ENCODE measurements around the gene WDR26.

Gene WDR26

GRCh38 chr1:224432146-224432545, 2.5 kb downstream of the WDR26 start:
- no peak overlapping the region; the same call in 1 of the 2 replicates for H3K27ac ChIP-seq (ENCODE audit: low read length)
- H3K27me3 ChIP-seq (ENCODE audit: insufficient read depth, low read length, poor library complexity): no peaks in the 10 kb centered on the region
- peak overlapping the region in 1 of 2 experiments; percentile 90; a peak in 3 of 4 replicates for H3K4me3 ChIP-seq (ENCODE audit: low read depth in 1 of 2, low read length in 2 of 2)
- TF ChIP-seq, protein P1, sequence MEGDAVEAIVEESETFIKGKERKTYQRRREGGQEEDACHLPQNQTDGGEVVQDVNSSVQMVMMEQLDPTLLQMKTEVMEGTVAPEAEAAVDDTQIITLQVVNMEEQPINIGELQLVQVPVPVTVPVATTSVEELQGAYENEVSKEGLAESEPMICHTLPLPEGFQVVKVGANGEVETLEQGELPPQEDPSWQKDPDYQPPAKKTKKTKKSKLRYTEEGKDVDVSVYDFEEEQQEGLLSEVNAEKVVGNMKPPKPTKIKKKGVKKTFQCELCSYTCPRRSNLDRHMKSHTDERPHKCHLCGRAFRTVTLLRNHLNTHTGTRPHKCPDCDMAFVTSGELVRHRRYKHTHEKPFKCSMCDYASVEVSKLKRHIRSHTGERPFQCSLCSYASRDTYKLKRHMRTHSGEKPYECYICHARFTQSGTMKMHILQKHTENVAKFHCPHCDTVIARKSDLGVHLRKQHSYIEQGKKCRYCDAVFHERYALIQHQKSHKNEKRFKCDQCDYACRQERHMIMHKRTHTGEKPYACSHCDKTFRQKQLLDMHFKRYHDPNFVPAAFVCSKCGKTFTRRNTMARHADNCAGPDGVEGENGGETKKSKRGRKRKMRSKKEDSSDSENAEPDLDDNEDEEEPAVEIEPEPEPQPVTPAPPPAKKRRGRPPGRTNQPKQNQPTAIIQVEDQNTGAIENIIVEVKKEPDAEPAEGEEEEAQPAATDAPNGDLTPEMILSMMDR (IDR thresholded peaks at IDR 0.05; ENCODE audit: borderline replicate concordance, extremely low read depth, low read length, poor library complexity, severe bottlenecking): no peak
- TF ChIP-seq EZH2 (IDR thresholded peaks at IDR 0.05; ENCODE audit: borderline replicate concordance, low read depth, low read length, severe bottlenecking): no peak
- H3K4me2 ChIP-seq (ENCODE audit: insufficient read depth, low read length): peak overlapping the region; percentile 96
- H4K20me1 ChIP-seq (ENCODE audit: insufficient read depth, low read length): peaks cover 44% of the 10 kb centered on the region
- no peak for DNase-seq
- H3K36me3 ChIP-seq (ENCODE audit: insufficient read depth, low read length): peaks cover 38% of the 10 kb centered on the region
- peaks cover 89% of the 10 kb centered on the region for H3K79me2 ChIP-seq (ENCODE audit: insufficient read depth, low read length)
- H3K9ac ChIP-seq (ENCODE audit: low read depth, low read length): peak overlapping the region; percentile 70; the same call in 1 of the 2 replicates
- ATAC-seq (ENCODE audit: insufficient read depth, low read depth): no peak
- H3K9me3 ChIP-seq (ENCODE audit: insufficient read depth, low read length, severe bottlenecking): no peaks in the 10 kb centered on the region
- no peak overlapping the region for H2AFZ ChIP-seq (ENCODE audit: low read depth, low read length)
- H3K4me1 ChIP-seq (ENCODE audit: insufficient read depth, low read length): peaks cover 64% of the 10 kb centered on the region

DNA sequence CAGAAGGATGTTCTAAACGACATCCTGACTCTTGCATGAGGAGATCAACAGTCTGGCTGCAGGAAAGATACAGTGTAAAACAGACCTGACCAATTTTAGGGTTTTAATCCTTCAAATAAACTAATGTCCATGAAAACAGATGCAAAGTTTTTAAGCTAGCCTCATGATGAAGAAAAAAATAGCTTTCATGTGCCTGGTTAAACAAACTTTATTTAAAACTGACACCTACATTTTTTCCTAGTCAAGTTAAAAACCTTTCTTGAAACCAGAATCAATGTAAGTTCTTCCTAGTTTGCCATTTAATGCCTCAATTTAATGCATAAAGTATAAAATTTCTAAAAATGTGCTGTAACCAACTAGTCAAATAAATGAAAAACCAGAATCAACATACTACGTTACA, 2.9 kb downstream of the WDR26 start:
- Histone ChIP-seq H3K4me1 (ENCODE audit: insufficient read depth, low read length) (peaks cover 62% of the 10 kb centered on the region), H4K20me1 (ENCODE audit: insufficient read depth, low read length) (peaks cover 44% of the 10 kb centered on the region), H3K27ac (ENCODE audit: low read length) (peak overlapping the region; percentile 23; the same call in 1 of the 2 replicates), H3K27me3 (ENCODE audit: insufficient read depth, low read length, poor library complexity) (no peaks in the 10 kb centered on the region), H3K9ac (ENCODE audit: low read depth, low read length) (peak overlapping the region; percentile 70), H3K36me3 (ENCODE audit: insufficient read depth, low read length) (peaks cover 38% of the 10 kb centered on the region), H3K4me3 (ENCODE audit: low read depth in 1 of 2, low read length in 2 of 2) (peak overlapping the region in 1 of 2 experiments; percentile 90; a peak in 3 of 4 replicates), H2AFZ (ENCODE audit: low read depth, low read length) (no peak overlapping the region), H3K9me3 (ENCODE audit: insufficient read depth, low read length, severe bottlenecking) (no peaks in the 10 kb centered on the region), H3K4me2 (ENCODE audit: insufficient read depth, low read length) (peak overlapping the region; percentile 96), H3K79me2 (ENCODE audit: insufficient read depth, low read length) (peaks cover 89% of the 10 kb centered on the region)
- TF ChIP-seq, protein P1 (IDR thresholded peaks at IDR 0.05; ENCODE audit: borderline replicate concordance, extremely low read depth, low read length, poor library complexity, severe bottlenecking): no peak
- no peak for TF ChIP-seq EZH2 (IDR thresholded peaks at IDR 0.05; ENCODE audit: borderline replicate concordance, low read depth, low read length, severe bottlenecking)
- ATAC-seq (ENCODE audit: insufficient read depth, low read depth) (no peak), DNase-seq (no peak)

- Histone ChIP-seq H3K9ac (ENCODE audit: low read depth, low read length) (no peak overlapping the region), H3K9me3 (ENCODE audit: insufficient read depth, low read length, severe bottlenecking) (no peaks in the 10 kb centered on the region), H4K20me1 (ENCODE audit: insufficient read depth, low read length) (peaks cover 44% of the 10 kb centered on the region), H3K36me3 (ENCODE audit: insufficient read depth, low read length) (peaks cover 46% of the 10 kb centered on the region), H3K4me3 (ENCODE audit: low read depth in 1 of 2, low read length in 2 of 2) (peak overlapping the region in 1 of 2 experiments; percentile 14; a peak in 1 of 4 replicates), H3K4me1 (ENCODE audit: insufficient read depth, low read length) (peaks cover 51% of the 10 kb centered on the region), H3K79me2 (ENCODE audit: insufficient read depth, low read length) (peaks cover 84% of the 10 kb centered on the region), H2AFZ (ENCODE audit: low read depth, low read length) (no peak overlapping the region), H3K27ac (ENCODE audit: low read length) (peak overlapping the region; percentile 30; the same call in 1 of the 2 replicates), H3K4me2 (ENCODE audit: insufficient read depth, low read length) (peak overlapping the region; percentile 96; the same call in 1 of the 2 replicates), H3K27me3 (ENCODE audit: insufficient read depth, low read length, poor library complexity) (no peaks in the 10 kb centered on the region)
- TF ChIP-seq, protein P1 (IDR thresholded peaks at IDR 0.05; ENCODE audit: borderline replicate concordance, extremely low read depth, low read length, poor library complexity, severe bottlenecking): no peak
- TF ChIP-seq EZH2 (IDR thresholded peaks at IDR 0.05; ENCODE audit: borderline replicate concordance, low read depth, low read length, severe bottlenecking): no peak
- DNase-seq: peak; percentile 56
- peak; percentile 27 for ATAC-seq (ENCODE audit: insufficient read depth, low read depth)
Measured at GRCh38 chr1:224430511-224431113, 4.0 kb downstream of the WDR26 start.
